GM19463 (cell line): ENCODE results near the gene TF.

ENCODE experiments used
- ATAC-seq: cut with Tn5 transposase; IDR thresholded peaks from one replicate; pipeline ENCODE4 v1.9.1; 2021; ENCODE audit warnings: mild to moderate bottlenecking, moderate library complexity; ENCODE audit not compliant: unreplicated experiment

TF gene

DNA sequence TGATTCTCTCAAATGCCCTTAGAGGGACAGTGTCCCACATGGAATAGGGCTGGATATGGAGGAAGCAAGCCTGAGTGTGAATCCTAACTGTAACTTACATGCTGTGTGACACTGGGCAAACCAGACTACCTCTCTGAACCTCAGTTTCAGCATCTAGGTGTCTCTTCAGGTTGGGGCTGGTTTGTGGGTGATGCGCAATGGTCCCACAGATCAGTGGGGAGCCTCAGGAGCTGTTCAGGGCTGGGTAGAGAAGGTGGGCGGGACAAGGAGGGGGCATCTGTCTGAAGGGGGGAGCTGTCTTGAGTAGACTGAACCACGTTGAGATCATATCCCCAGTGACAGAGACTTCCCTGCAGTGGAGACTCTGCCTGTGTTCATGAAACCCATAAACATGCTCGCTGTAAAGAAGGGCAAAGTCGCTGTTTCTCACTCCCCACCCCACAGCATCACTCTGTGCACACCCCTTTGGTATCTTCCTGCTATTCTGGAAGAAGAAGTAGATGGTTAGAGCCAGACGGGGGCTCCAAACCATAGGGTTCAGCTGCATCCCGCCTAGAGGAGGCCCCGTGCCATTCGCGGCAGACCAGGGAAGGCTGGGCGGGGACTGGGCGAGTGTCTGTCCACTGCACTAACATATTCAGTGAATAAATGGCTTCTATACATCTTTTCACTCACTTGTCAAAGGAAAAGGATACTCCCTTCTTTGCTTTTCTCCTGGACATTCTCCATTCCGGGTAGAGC lies 87.9 kb downstream of the TF start:
- no peak for ATAC-seq

GRCh38 chr3:133834621-133835417 lies 88.6 kb downstream of the TF start:
- ATAC-seq, result no peak

DNA sequence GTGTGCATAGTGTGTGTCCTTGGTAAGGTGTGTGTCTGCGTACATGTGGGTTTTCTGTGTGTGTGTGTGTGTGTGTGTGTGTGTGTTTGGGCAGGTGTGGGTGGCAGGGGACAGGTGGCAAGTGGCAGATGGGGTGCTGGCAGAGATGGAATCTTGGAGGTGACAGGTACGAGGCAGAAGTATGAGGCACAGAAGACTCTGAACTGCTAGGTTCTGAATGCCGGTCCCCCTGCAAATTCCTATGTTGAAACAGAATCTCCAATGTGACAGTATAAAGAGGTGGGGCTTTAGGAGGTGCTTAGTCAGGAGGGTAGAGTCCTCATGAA lies 89.2 kb downstream of the TF start:
- no peak for ATAC-seq

GRCh38 chr3:133835961-133836360 lies 89.8 kb downstream of the TF start:
- no peak for ATAC-seq

DNA sequence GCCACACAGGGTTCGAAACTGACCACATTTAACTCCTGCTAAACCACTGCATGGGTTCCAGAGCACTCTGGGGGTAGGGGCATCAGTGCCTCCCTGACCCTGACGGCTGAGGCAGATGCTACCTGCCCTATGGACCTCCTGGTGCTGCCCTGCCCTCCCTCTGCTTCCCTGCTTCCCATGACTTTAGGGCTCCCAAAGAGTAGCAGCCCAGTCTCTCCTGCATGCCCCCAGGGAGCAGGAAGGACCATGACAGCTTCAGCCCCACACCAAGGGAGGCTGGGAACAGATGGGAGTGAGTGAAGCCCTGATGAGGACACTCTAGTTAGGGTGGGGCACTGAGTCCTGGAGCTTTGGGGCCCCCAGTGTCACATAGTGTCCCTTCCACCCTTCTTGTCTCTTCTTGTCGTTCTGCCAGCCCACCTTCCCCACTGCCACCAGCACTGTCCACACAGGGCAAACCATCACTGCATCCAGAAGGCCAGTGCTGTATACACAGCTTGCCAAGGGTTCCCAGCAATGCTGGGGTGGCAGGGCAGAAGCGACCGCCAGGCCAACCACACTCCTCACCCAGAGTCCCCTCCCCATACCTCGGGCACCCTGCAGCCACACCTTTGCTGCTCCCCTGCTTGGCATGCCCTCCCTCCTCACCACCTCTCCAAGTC lies 90.4 kb downstream of the TF start:
- no peak for ATAC-seq

DNA sequence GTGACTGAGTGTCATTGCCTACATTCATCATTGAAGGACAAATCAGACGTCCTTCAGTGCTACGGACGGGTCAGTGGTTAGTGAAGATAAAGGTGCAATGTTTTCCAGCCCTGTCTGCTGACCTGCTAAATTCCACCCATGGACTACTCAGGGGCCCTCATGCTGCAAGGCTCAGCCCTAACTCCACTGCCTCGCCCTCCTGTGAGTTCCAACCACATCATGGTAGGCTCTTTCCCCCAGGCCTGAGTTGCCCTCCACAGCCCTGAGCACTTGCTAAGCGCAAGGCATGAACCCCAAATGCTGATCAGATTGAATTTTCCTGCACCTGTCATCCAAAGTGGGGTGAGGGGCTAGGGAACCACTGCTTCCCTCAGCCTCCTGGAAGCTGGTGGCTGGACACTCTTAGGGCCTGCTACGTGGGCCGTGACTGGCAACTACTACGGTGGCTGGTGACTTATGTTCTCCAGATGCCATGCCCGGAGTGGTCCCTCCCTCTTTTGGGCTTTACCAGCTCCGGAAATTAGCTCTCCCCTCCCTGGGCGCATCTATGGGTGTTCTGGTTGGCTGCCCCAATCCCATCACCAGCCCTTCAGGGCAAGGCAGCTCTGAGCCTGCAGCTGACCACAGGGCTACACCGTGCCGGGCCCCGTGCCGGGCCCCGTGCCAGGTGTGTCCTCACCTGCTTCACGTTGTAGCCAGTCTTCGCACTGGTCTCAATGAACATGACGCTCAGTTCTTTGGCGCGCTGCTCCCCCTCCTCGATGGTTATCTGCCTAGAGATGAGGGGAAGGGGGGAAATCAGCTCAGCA lies 91.5 kb downstream of the TF start:
- no peak for ATAC-seq

DNA sequence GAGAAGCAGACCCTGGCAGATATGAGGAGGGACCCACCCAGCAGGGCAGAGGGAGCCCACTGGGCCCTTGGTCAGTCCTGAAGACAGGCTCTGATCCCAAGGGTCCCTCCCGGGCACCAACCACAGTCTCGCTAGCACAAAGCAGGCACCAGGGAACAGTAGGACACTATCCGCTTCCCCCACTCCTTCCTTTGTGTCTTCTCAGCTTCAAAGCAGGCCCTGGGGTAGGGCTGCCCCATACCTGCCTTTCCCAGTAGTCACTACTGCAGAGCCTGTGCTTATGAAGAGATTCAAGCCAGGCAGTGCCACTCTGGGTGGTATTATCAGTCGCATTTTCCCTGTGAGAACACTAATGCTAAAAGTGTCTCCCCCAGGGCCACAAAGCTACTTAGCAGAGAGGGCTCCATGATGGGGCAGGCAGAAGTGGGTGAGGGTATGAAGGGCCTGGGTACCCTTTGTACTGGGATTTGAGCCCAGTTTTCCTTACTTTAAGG lies 92.2 kb downstream of the TF start:
- ATAC-seq, result no peak

DNA sequence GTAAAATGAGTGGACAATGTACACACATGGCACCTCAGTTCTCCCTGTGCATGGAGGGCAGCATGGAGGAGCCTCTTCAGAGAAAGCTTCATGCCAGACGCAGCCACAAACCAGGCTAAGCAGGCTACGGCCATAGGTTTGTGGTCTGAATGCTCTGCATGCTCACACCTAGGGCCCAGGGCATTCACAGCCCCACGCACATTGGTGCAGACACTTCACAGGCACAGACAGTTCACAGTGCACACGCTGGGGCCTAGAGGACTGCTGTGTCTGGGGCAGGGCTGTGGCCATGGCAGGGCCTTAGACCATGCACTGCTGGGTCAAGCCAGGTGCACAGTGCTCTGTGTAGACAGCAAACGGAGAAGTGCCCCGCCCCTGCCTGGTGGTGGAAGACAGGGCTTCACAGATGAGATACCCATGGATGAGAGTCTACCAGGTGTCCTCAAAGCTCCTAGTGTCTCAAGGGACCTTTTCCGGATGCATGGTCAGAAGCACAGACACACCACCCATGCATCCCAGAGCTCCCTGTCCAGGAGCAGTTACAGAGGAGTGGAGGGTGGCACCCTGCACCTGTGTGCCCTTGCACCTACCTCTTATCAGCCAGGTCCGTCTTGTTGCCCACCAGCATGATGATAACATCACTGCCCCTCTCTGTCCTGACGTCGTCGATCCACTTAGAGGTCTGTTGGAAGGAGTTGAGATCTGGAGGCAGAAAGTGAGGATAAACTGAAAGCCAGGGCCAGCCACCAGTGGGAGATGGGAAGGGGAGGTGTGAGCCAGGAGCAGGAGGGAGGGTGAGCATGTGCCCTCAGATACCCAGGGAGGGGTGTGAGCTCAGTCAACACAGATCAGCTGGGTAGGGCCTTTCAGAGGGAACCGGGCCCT lies 93.0 kb downstream of the TF start:
- ATAC-seq, result no peak

- no peak for ATAC-seq
These were observed 94.0 kb downstream of the TF start for GRCh38 chr3:133840055-133840737.

- no peak for ATAC-seq
These were observed 94.6 kb downstream of the TF start for GRCh38 chr3:133840767-133841166.

DNA sequence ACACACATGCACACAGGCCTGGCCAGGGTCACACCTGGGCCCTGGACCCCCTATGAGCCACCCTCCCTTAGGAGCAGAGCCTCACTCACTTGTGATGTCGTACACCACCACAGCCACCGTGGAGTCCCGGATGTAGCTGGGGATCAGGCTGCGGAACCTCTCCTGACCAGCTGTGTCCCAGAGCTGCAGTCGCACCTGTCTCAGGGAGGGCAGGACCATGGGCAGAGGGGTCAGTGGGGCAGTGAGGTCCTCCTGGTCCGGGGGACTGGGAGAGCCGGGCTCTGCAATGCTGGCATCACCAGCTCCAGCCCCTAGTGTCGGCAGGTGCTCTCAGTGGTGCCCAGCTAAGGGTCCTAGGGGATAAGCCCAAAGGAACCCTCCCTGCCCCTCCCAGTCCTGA lies 95.0 kb downstream of the TF start:
- no peak for ATAC-seq

GRCh38 chr3:133842158-133842557 lies 96.0 kb downstream of the TF start:
- ATAC-seq, result no peak

- ATAC-seq, result no peak
These were observed 97.4 kb downstream of the TF start for GRCh38 chr3:133843634-133844033.

DNA sequence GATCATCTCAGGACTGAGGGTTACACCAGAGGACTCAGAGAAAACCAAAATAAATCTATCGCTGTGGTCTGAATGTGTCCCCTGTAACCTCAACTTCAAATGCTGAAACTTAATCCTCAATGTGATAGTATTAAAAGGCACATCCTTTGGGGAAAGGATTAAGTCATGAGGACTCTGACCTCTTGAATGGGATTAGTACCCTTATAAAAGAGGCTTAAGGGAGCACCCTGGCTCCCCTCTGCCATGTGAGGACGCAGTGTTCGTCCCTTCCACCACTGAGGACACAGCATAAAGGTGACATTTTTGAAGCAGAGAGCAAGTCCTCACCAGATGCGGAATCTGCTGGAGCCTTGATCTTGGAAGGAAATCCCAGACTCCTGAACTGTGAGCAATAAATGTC lies 98.9 kb downstream of the TF start:
- ATAC-seq, result no peak
